ENCODE results near the gene HPN. TPM values are rescaled to one million over a fixed set of nuclear protein-coding genes. Genes with fewer than 3 reads are reported as not detected.
"Not testable (repeated sequence)": the region's sequence is repeated elsewhere in the genome, so short reads cannot be mapped to it uniquely, and the experiment has no call there.

The HPN gene
- total and polyA plus RNA-seq, 2 of the 13 experiments (the other 11 are each of a cell fraction or from before 2014, with no cell fraction given), result 46.7 to 261 TPM

- H3K9me3 ChIP-seq (ENCODE audit: low read length); FAIRE-seq; H3K36me3 ChIP-seq (replicated peaks in 1 of 2; ENCODE audit: control insufficient read depth in 1 of 2, insufficient read depth in 2 of 2, low read length in 2 of 2); H3K79me2 ChIP-seq (ENCODE audit: insufficient read depth, low read length); H2AFZ ChIP-seq (ENCODE audit: low read length); intact Hi-C loops (cut with micrococcal nuclease; ENCODE audit: unreplicated experiment); BruUV-seq (replicated peaks); H3K4me2 ChIP-seq (ENCODE audit: low read depth, low read length); DNase-seq (ENCODE audit: low spot score); H3K4me3 ChIP-seq (replicated peaks in 1 of 3; ENCODE audit: insufficient read depth in 1 of 3, low read depth in 2 of 3, low read length in 3 of 3); in situ Hi-C loops (cut with HindIII; ENCODE audit: extremely low pct_ligation_motif_present, low pct_unique_long_range_greater_than_20kb); POLR2A ChIA-PET; ATAC-seq; H3K27me3 ChIP-seq (ENCODE audit: control insufficient read depth in 1 of 2, insufficient read depth in 2 of 2, low read length in 2 of 2); H3K9ac ChIP-seq (ENCODE audit: insufficient read depth, low read depth, low read length); H3K27ac ChIP-seq (ENCODE audit: extremely low read length, insufficient read depth, low read length); CTCF ChIA-PET (ENCODE audit: low intra/inter-chr PET ratio, low total read pairs); H4K20me1 ChIP-seq (ENCODE audit: insufficient read depth, low read length): not testable (repeated sequence)
- peaks cover 57% of the 10 kb centered on the region for H3K4me1 ChIP-seq (ENCODE audit: insufficient read depth, low read length)
- WGBS (ENCODE audit: low lambda C conversion rate), result 33% methylated on average over 9 of the region's 10 CpGs
- TF ChIP-seq ZNF121 (CRISPR knock-in tag; IDR thresholded peaks at IDR 0.05), result peak; percentile 45; the same call in 1 of the 2 replicates
These were observed 62.1 kb downstream of the HPN start for GRCh38 chr19:35103614-35104013.

- no peak for FAIRE-seq
These were observed 62.8 kb downstream of the HPN start for GRCh38 chr19:35104361-35104760.

More at GRCh38 chr19:35104361-35104760, 62.8 kb downstream of the HPN start:
- Histone ChIP-seq H3K36me3 (replicated peaks in 1 of 2; ENCODE audit: control insufficient read depth in 1 of 2, insufficient read depth in 2 of 2, low read length in 2 of 2) (no peaks in the 10 kb centered on the region), H4K20me1 (ENCODE audit: insufficient read depth, low read length) (no peaks in the 10 kb centered on the region), H3K4me2 (ENCODE audit: low read depth, low read length) (no peak overlapping the region), H3K27ac (ENCODE audit: extremely low read length, insufficient read depth, low read length) (no peak overlapping the region), H3K27me3 (ENCODE audit: control insufficient read depth in 1 of 2, insufficient read depth in 2 of 2, low read length in 2 of 2) (peaks cover 0 to 4% of the 10 kb centered on the region in 2 experiments; a peak in 1 of 5 replicates), H3K4me3 (replicated peaks in 1 of 3; ENCODE audit: insufficient read depth in 1 of 3, low read depth in 2 of 3, low read length in 3 of 3) (no peak overlapping the region), H3K79me2 (ENCODE audit: insufficient read depth, low read length) (no peaks in the 10 kb centered on the region), H2AFZ (ENCODE audit: low read length) (no peak overlapping the region), H3K9ac (ENCODE audit: insufficient read depth, low read depth, low read length) (no peak overlapping the region), H3K9me3 (ENCODE audit: low read length) (no peaks in the 10 kb centered on the region), H3K4me1 (ENCODE audit: insufficient read depth, low read length) (peaks cover 53% of the 10 kb centered on the region)
- WGBS (ENCODE audit: low lambda C conversion rate), result 43% methylated on average over 4 of the region's 11 CpGs
- POLR2A ChIA-PET, result no interaction called here
- in situ Hi-C loops (cut with HindIII; ENCODE audit: extremely low pct_ligation_motif_present, low pct_unique_long_range_greater_than_20kb), result no loop called here
- intact Hi-C loops (cut with micrococcal nuclease; ENCODE audit: unreplicated experiment), result no loop called here
- ATAC-seq (no peak), DNase-seq (ENCODE audit: low spot score) (no peak)
- no TSS peak for BruUV-seq (replicated peaks)
- CTCF ChIA-PET (ENCODE audit: low intra/inter-chr PET ratio, low total read pairs), result no interaction called here
- TF ChIP-seq KDM5B (CRISPR knock-in tag; IDR thresholded peaks at IDR 0.05; ENCODE audit: borderline replicate concordance) (no peak), MTF2 (CRISPR knock-in tag; IDR thresholded peaks at IDR 0.05; ENCODE audit: borderline replicate concordance) (no peak), HNRNPL (IDR thresholded peaks at IDR 0.05; ENCODE audit: low read depth, low read length) (0 out of 2 replicates have a peak, but pooled peaks have one; percentile 43), THAP11 (CRISPR knock-in tag; IDR thresholded peaks at IDR 0.05) (no peak)
- TF ChIP-seq, protein P1, sequence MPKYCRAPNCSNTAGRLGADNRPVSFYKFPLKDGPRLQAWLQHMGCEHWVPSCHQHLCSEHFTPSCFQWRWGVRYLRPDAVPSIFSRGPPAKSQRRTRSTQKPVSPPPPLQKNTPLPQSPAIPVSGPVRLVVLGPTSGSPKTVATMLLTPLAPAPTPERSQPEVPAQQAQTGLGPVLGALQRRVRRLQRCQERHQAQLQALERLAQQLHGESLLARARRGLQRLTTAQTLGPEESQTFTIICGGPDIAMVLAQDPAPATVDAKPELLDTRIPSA (CRISPR knock-in tag; IDR thresholded peaks at IDR 0.05; ENCODE audit: borderline replicate concordance), result no peak
